HEK293 (cell line): ENCODE data around the gene GALNT10.

Experiments used
- BCL11A ChIP-seq: fragments of 450-650 bp; formaldehyde crosslinking; IDR thresholded peaks from 2 replicates; pipeline ENCODE4 v1.5.1; 2016; ENCODE audit warnings: low read depth, missing biosample characterization, missing genetic modification characterization
- GLIS1 ChIP-seq: fragments of 450-650 bp; formaldehyde crosslinking; IDR thresholded peaks from 2 replicates; pipeline ENCODE4 v1.5.1; 2016; ENCODE audit warnings: missing biosample characterization, missing genetic modification characterization
- HIC1 ChIP-seq: fragments of 450-650 bp; formaldehyde crosslinking; IDR thresholded peaks from 2 replicates; pipeline ENCODE4 v1.5.1; 2016; ENCODE audit warnings: missing biosample characterization, missing genetic modification characterization
- HOXA7 ChIP-seq: sonication (generic); formaldehyde crosslinking; IDR thresholded peaks from 2 replicates; pipeline ENCODE4 v1.8.1; 2022; ENCODE audit warnings: missing genetic modification reagents, borderline replicate concordance
- INSM2 ChIP-seq: fragments of 450-650 bp; formaldehyde crosslinking; IDR thresholded peaks from 2 replicates; pipeline ENCODE4 v1.5.1; 2016; ENCODE audit warnings: missing biosample characterization, missing genetic modification characterization
- PRDM1 ChIP-seq: fragments of 450-650 bp; formaldehyde crosslinking; IDR thresholded peaks from 2 replicates; pipeline ENCODE4; 2016; ENCODE audit warnings: missing biosample characterization, missing genetic modification characterization
- REST ChIP-seq: fragments of 450-650 bp; formaldehyde crosslinking; IDR thresholded peaks from 2 replicates; pipeline ENCODE4 v1.5.1; 2016; ENCODE audit warnings: missing biosample characterization, missing genetic modification characterization
- ZBTB20 ChIP-seq: fragments of 450-650 bp; formaldehyde crosslinking; IDR thresholded peaks from 2 replicates; pipeline ENCODE4 v1.5.1; 2016; ENCODE audit warnings: missing biosample characterization, missing genetic modification characterization
- ZBTB21 ChIP-seq: fragments of 450-650 bp; formaldehyde crosslinking; IDR thresholded peaks from 2 replicates; pipeline ENCODE4 v1.5.1; 2017; ENCODE audit warnings: missing biosample characterization, missing genetic modification characterization
- ZBTB8A ChIP-seq: fragments of 450-650 bp; formaldehyde crosslinking; IDR thresholded peaks from 2 replicates; pipeline ENCODE4 v1.5.1; 2016; ENCODE audit warnings: missing biosample characterization, missing genetic modification characterization
- ZEB2 ChIP-seq: fragments of 450-650 bp; formaldehyde crosslinking; IDR thresholded peaks from 2 replicates; pipeline ENCODE4 v1.5.1; 2016; ENCODE audit warnings: missing biosample characterization, missing genetic modification characterization
- ZFP69B ChIP-seq: fragments of 450-650 bp; formaldehyde crosslinking; IDR thresholded peaks from 2 replicates; pipeline ENCODE4 v1.5.1; 2016; ENCODE audit warnings: missing biosample characterization, missing genetic modification characterization
- ZNF146 ChIP-seq: fragments of 450-650 bp; formaldehyde crosslinking; IDR thresholded peaks from 2 replicates; pipeline ENCODE4 v1.5.1; 2016; ENCODE audit warnings: missing biosample characterization, missing genetic modification characterization
- ZNF26 ChIP-seq: fragments of 450-650 bp; formaldehyde crosslinking; IDR thresholded peaks from 2 replicates; pipeline ENCODE4 v1.5.1; 2016; ENCODE audit warnings: missing biosample characterization, missing genetic modification characterization
- ZNF501 ChIP-seq: fragments of 450-650 bp; formaldehyde crosslinking; IDR thresholded peaks from 2 replicates; pipeline ENCODE4 v1.5.1; 2016; ENCODE audit warnings: missing biosample characterization, missing genetic modification characterization
- ZNF514 ChIP-seq: fragments of 450-650 bp; formaldehyde crosslinking; IDR thresholded peaks from 2 replicates; pipeline ENCODE4 v1.5.1; 2016; ENCODE audit warnings: missing biosample characterization, missing genetic modification characterization
- ZNF610 ChIP-seq: fragments of 450-650 bp; formaldehyde crosslinking; IDR thresholded peaks from 2 replicates; pipeline ENCODE4 v1.5.1; 2016; ENCODE audit warnings: missing biosample characterization, missing genetic modification characterization, borderline replicate concordance
- ZNF776 ChIP-seq: fragments of 450-650 bp; formaldehyde crosslinking; IDR thresholded peaks from 2 replicates; pipeline ENCODE4 v1.5.0; 2017; ENCODE audit warnings: missing biosample characterization, missing genetic modification characterization, borderline replicate concordance
- ZNF777 ChIP-seq: fragments of 450-650 bp; formaldehyde crosslinking; IDR thresholded peaks from 2 replicates; pipeline ENCODE4 v1.5.1; 2017; ENCODE audit warnings: missing biosample characterization, missing genetic modification characterization, borderline replicate concordance
- ZSCAN30 ChIP-seq: fragments of 450-650 bp; IDR thresholded peaks from 2 replicates; pipeline ENCODE4 v1.5.1; 2018; ENCODE audit warnings: missing biosample characterization, mild to moderate bottlenecking, missing genetic modification characterization, moderate library complexity
- TF ChIP-seq, protein P1 (sequence below): fragments of 450-650 bp; IDR thresholded peaks from 2 replicates; pipeline ENCODE4 v1.5.1; 2018; ENCODE audit warnings: missing biosample characterization, mild to moderate bottlenecking, missing genetic modification characterization
- TF ChIP-seq, protein P2 (sequence below): fragments of 450-650 bp; formaldehyde crosslinking; IDR thresholded peaks from 2 replicates; pipeline ENCODE4 v1.5.1; 2016; ENCODE audit warnings: missing biosample characterization, missing genetic modification characterization
- TF ChIP-seq, protein P3 (sequence below): fragments of 450-650 bp; formaldehyde crosslinking; IDR thresholded peaks from 2 replicates; pipeline ENCODE4 v1.5.1; 2016; ENCODE audit warnings: missing biosample characterization, missing genetic modification characterization
- TF ChIP-seq, protein P4 (sequence below): fragments of 450-650 bp; formaldehyde crosslinking; IDR thresholded peaks from 2 replicates; pipeline ENCODE4 v1.5.1; 2016; ENCODE audit warnings: missing biosample characterization, missing genetic modification characterization

Gene GALNT10

DNA sequence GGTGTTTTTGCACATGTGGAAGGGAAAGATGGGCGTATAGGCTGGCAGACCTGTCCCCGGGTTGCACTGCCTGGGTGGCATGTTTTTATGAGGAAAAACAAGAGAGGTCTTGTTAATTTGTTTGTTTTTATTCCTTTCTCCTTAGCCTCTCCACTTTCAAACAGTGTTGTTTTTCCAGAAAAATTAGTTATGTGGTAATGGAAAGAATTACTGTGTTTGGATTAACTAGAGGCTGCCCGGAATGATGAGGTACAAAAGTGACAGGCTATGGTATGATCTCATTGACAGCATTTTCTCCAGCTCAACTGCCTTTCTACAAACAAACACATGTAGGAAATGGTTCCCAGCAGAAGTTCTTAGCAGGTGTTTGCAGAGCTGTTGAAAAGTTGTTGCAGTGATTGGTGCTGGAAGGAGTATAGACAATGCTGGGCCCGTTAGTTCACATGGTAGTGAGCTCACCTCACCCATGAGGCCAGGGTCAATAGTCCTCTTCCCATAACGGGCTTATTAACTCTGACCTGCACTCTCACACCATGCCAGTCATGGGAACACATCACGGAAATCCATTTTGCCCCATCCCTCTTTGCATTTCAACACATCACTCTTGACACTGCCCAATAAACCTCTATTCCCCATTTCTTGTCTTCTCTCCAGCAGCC, 144.0 kb downstream of the GALNT10 start (continued):
- TF ChIP-seq, protein P1, sequence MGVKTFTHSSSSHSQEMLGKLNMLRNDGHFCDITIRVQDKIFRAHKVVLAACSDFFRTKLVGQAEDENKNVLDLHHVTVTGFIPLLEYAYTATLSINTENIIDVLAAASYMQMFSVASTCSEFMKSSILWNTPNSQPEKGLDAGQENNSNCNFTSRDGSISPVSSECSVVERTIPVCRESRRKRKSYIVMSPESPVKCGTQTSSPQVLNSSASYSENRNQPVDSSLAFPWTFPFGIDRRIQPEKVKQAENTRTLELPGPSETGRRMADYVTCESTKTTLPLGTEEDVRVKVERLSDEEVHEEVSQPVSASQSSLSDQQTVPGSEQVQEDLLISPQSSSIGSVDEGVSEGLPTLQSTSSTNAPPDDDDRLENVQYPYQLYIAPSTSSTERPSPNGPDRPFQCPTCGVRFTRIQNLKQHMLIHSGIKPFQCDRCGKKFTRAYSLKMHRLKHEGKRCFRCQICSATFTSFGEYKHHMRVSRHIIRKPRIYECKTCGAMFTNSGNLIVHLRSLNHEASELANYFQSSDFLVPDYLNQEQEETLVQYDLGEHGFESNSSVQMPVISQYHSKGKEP (tag by site-specific recombination): 0 out of 2 replicates have a peak, but pooled peaks have one; percentile 13
- peak; percentile 97 for TF ChIP-seq ZBTB20 (tag by site-specific recombination)
- TF ChIP-seq ZBTB8A (tag by site-specific recombination): peak; percentile 25; the same call in 1 of the 2 replicates
- TF ChIP-seq ZNF776 (tag by site-specific recombination): no peak
- 0 out of 2 replicates have a peak, but pooled peaks have one; percentile 26 for TF ChIP-seq ZNF146 (tag by site-specific recombination)
- TF ChIP-seq HIC1 (tag by site-specific recombination): 0 out of 2 replicates have a peak, but pooled peaks have one; percentile 27
- no peak for TF ChIP-seq ZNF610 (tag by site-specific recombination)
- no peak for TF ChIP-seq ZNF514 (tag by site-specific recombination)
- TF ChIP-seq BCL11A (tag by site-specific recombination): 0 out of 2 replicates have a peak, but pooled peaks have one; percentile 29
- peak; percentile 63; the same call in 1 of the 2 replicates for TF ChIP-seq ZSCAN30 (tag by site-specific recombination)
- TF ChIP-seq ZNF26 (tag by site-specific recombination): no peak
- TF ChIP-seq ZEB2 (tag by site-specific recombination): peak; percentile 79
- peak; percentile 84 for TF ChIP-seq ZBTB21 (tag by site-specific recombination)
- no peak for TF ChIP-seq ZNF777
- no peak for TF ChIP-seq HOXA7 (CRISPR knock-in tag)
- 0 out of 2 replicates have a peak, but pooled peaks have one; percentile 26 for TF ChIP-seq ZFP69B (tag by site-specific recombination)
- peak; percentile 44; the same call in 1 of the 2 replicates for TF ChIP-seq PRDM1 (tag by site-specific recombination)
- TF ChIP-seq, protein P2, sequence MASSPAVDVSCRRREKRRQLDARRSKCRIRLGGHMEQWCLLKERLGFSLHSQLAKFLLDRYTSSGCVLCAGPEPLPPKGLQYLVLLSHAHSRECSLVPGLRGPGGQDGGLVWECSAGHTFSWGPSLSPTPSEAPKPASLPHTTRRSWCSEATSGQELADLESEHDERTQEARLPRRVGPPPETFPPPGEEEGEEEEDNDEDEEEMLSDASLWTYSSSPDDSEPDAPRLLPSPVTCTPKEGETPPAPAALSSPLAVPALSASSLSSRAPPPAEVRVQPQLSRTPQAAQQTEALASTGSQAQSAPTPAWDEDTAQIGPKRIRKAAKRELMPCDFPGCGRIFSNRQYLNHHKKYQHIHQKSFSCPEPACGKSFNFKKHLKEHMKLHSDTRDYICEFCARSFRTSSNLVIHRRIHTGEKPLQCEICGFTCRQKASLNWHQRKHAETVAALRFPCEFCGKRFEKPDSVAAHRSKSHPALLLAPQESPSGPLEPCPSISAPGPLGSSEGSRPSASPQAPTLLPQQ (tag by site-specific recombination): peak; percentile 43; the same call in 1 of the 2 replicates
- TF ChIP-seq, protein P3, sequence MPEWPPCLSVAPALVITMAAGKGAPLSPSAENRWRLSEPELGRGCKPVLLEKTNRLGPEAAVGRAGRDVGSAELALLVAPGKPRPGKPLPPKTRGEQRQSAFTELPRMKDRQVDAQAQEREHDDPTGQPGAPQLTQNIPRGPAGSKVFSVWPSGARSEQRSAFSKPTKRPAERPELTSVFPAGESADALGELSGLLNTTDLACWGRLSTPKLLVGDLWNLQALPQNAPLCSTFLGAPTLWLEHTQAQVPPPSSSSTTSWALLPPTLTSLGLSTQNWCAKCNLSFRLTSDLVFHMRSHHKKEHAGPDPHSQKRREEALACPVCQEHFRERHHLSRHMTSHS (tag by site-specific recombination): peak; percentile 88
- TF ChIP-seq ZNF501 (tag by site-specific recombination): no peak
- peak; percentile 91 for TF ChIP-seq GLIS1 (tag by site-specific recombination)
- no peak for TF ChIP-seq REST (tag by site-specific recombination)
- peak; percentile 69 for TF ChIP-seq INSM2 (tag by site-specific recombination)
- TF ChIP-seq, protein P4, sequence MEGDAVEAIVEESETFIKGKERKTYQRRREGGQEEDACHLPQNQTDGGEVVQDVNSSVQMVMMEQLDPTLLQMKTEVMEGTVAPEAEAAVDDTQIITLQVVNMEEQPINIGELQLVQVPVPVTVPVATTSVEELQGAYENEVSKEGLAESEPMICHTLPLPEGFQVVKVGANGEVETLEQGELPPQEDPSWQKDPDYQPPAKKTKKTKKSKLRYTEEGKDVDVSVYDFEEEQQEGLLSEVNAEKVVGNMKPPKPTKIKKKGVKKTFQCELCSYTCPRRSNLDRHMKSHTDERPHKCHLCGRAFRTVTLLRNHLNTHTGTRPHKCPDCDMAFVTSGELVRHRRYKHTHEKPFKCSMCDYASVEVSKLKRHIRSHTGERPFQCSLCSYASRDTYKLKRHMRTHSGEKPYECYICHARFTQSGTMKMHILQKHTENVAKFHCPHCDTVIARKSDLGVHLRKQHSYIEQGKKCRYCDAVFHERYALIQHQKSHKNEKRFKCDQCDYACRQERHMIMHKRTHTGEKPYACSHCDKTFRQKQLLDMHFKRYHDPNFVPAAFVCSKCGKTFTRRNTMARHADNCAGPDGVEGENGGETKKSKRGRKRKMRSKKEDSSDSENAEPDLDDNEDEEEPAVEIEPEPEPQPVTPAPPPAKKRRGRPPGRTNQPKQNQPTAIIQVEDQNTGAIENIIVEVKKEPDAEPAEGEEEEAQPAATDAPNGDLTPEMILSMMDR (tag by site-specific recombination): no peak
